Hematopoietic multipotent progenitor cell treated with erythropoietin and hydrocortisone succinate and interleukin-3 and kit ligand, for 8 days (in vitro differentiated cells): Measurements from ENCODE around the gene RREB1.

ENCODE experiments used
- DNase-seq: peaks from one replicate; pipeline ENCODE4 v3.0.0-alpha.2; 2015

RREB1 gene

GRCh38 chr6:7098993-7099392, 8.8 kb upstream of the RREB1 start:
- no peak for DNase-seq

- no peak for DNase-seq
These were observed 7.5 kb upstream of the RREB1 start for GRCh38 chr6:7100072-7100752.

GRCh38 chr6:7100753-7101081, 7.0 kb upstream of the RREB1 start:
- peak; percentile 36 for DNase-seq

- DNase-seq = no peak
These were observed 6.5 kb upstream of the RREB1 start for GRCh38 chr6:7101290-7101689.

GRCh38 chr6:7104752-7105151, 3.0 kb upstream of the RREB1 start:
- DNase-seq = no peak

- DNase-seq = no peak
These were observed 1.5 kb upstream of the RREB1 start for GRCh38 chr6:7106215-7106751.

GRCh38 chr6:7106752-7107577, 796 bp upstream of the RREB1 start:
- peak; percentile 80 for DNase-seq

- DNase-seq = peak; percentile 55
These were observed 619 bp downstream of the RREB1 start for GRCh38 chr6:7108196-7108963.

- DNase-seq = peak; percentile 68
These were observed 1.4 kb downstream of the RREB1 start for GRCh38 chr6:7108964-7109836.

GRCh38 chr6:7110092-7110792, 2.5 kb downstream of the RREB1 start:
- DNase-seq = peak; percentile 25

- DNase-seq = no peak
These were observed 3.4 kb downstream of the RREB1 start for GRCh38 chr6:7111095-7111690.

- DNase-seq = no peak
These were observed 4.4 kb downstream of the RREB1 start for GRCh38 chr6:7112171-7112570.

GRCh38 chr6:7112741-7113313, 5.1 kb downstream of the RREB1 start:
- DNase-seq = peak; percentile 56

- no peak for DNase-seq
These were observed 7.1 kb downstream of the RREB1 start for GRCh38 chr6:7114744-7115458.

- no peak for DNase-seq
These were observed 7.9 kb downstream of the RREB1 start for GRCh38 chr6:7115543-7116231.

GRCh38 chr6:7119272-7119801, 11.6 kb downstream of the RREB1 start:
- DNase-seq = peak; percentile 75

- no peak for DNase-seq
These were observed 14.0 kb downstream of the RREB1 start for GRCh38 chr6:7121700-7122241.

GRCh38 chr6:7122684-7123083, 14.9 kb downstream of the RREB1 start:
- no peak for DNase-seq

- no peak for DNase-seq
These were observed 16.4 kb downstream of the RREB1 start for GRCh38 chr6:7124114-7124513.
